GM23338 (cell line): ENCODE results near the gene ANKRD23. TPM values are rescaled to one million over a fixed set of nuclear protein-coding genes. Genes with fewer than 3 reads are reported as not detected.

Experiments used
- ATAC-seq: fragments of 200-7000 bp; cut with Tn5 transposase; 3 replicates; pipeline ENCODE4 v1.9.1; 2020
- DNase-seq: peaks from one replicate; pipeline ENCODE4 v3.0.0-alpha.2; 2015; ENCODE audit warnings: low spot score
- H2AFZ ChIP-seq: fragments of 200-600 bp; sonication (generic); 2 replicates; pipeline ENCODE4 v1.8.0; 2016; ENCODE audit warnings: antibody characterized with exemption, mild to moderate bottlenecking, moderate library complexity
- H3F3A ChIP-seq: fragments of 200-600 bp; sonication (generic); replicated peaks from 2 replicates; pipeline ENCODE4 v1.8.0; 2017; ENCODE audit warnings: antibody characterized with exemption, mixed run types, low read depth
- H3K27ac ChIP-seq: fragments of 200-600 bp; sonication (generic); 2 replicates; pipeline ENCODE4 v1.6.1; 2016; ENCODE audit warnings: low read depth
- H3K27me3 ChIP-seq: fragments of 200-600 bp; sonication (generic); 2 replicates; pipeline ENCODE4 v1.8.0; 2016; ENCODE audit warnings: mild to moderate bottlenecking, mixed run types, moderate library complexity; ENCODE audit not compliant: insufficient read depth
- H3K36me3 ChIP-seq: fragments of 200-600 bp; sonication (generic); 2 replicates; pipeline ENCODE4 v1.8.0; 2016; ENCODE audit warnings: mild to moderate bottlenecking; ENCODE audit not compliant: insufficient read depth
- H3K4me1 ChIP-seq: fragments of 200-600 bp; sonication (generic); 2 replicates; pipeline ENCODE4 v1.8.0; 2016; ENCODE audit warnings: mild to moderate bottlenecking, moderate library complexity; ENCODE audit not compliant: insufficient read depth
- H3K4me2 ChIP-seq: fragments of 200-600 bp; sonication (generic); 2 replicates; pipeline ENCODE4 v1.7.1; 2017; ENCODE audit warnings: mixed run types
- H3K4me3 ChIP-seq: fragments of 200-600 bp; sonication (generic); 2 replicates; pipeline ENCODE4 v1.6.1; 2016; ENCODE audit warnings: mixed run types
- H3K79me2 ChIP-seq: fragments of 200-600 bp; sonication (generic); replicated peaks from 2 replicates; pipeline ENCODE4 v1.8.0; 2017; ENCODE audit warnings: mild to moderate bottlenecking; ENCODE audit not compliant: insufficient read depth
- H3K9me2 ChIP-seq: fragments of 200-600 bp; sonication (generic); 2 replicates; pipeline ENCODE4 v1.8.0; 2017; ENCODE audit not compliant: insufficient read depth
- H4K20me1 ChIP-seq: fragments of 200-600 bp; sonication (generic); replicated peaks from 2 replicates; pipeline ENCODE4 v1.8.0; 2017; ENCODE audit warnings: mild to moderate bottlenecking; ENCODE audit not compliant: insufficient read depth
- H3K27ac Mint-ChIP-seq: 2 replicates; pipeline ENCODE4 v1.8.0; 2020; ENCODE audit warnings: inconsistent platforms, mild to moderate bottlenecking, moderate library complexity, mixed read lengths
- H3K27me3 Mint-ChIP-seq: 3 replicates; pipeline ENCODE4 v1.8.0; 2022; ENCODE audit warnings: low read depth, mild to moderate bottlenecking, moderate library complexity, mixed read lengths, inconsistent platforms; ENCODE audit not compliant: insufficient read depth, poor library complexity
- H3K36me3 Mint-ChIP-seq: 3 replicates; pipeline ENCODE4 v1.8.0; 2021; ENCODE audit warnings: low read depth, mild to moderate bottlenecking, inconsistent platforms, moderate library complexity, mixed read lengths
- H3K4me1 Mint-ChIP-seq: 3 replicates; pipeline ENCODE4 v1.8.0; 2020; ENCODE audit warnings: mild to moderate bottlenecking, inconsistent platforms, mixed read lengths
- H3K4me3 Mint-ChIP-seq: 3 replicates; pipeline ENCODE4 v1.8.0; 2021; ENCODE audit warnings: moderate library complexity, mild to moderate bottlenecking, inconsistent platforms, mixed read lengths
- H3K9me3 Mint-ChIP-seq: 3 replicates; pipeline ENCODE4 v1.8.0; 2020; ENCODE audit warnings: moderate library complexity, mild to moderate bottlenecking, inconsistent platforms, mixed read lengths
- CREB1 ChIP-seq: fragments of 250-450 bp; sonication (Bioruptor Pico); IDR thresholded peaks from 2 replicates; pipeline ENCODE4 v1.5.0; 2020; ENCODE audit warnings: low read depth, mild to moderate bottlenecking, moderate library complexity
- CTCF ChIP-seq, 2 experiments: fragments of 200-600 bp in 1 of 2; sonication (generic) in 1 of 2; conservative IDR thresholded peaks; 2 replicates each; pipeline versions ENCODE4 v1.5.1 to v1.6.1; 2016 to 2017; ENCODE audit warnings: antibody characterized with exemption in 2 of 2, low read depth in 2 of 2, mild to moderate bottlenecking in 2 of 2, moderate library complexity in 1 of 2
- ETS1 ChIP-seq: IDR thresholded peaks from 2 replicates; pipeline ENCODE4 v1.6.1; 2016; ENCODE audit warnings: antibody characterized with exemption
- EZH2 ChIP-seq: fragments of 200-600 bp; sonication (generic); IDR thresholded peaks from one replicate; pipeline ENCODE4 v1.8.0; 2017; ENCODE audit warnings: antibody characterized with exemption, mild to moderate bottlenecking, low read depth; ENCODE audit not compliant: unreplicated experiment
- EZH2phosphoT487 ChIP-seq: fragments of 200-600 bp; sonication (generic); IDR thresholded peaks from one replicate; pipeline ENCODE4 v1.8.1; 2018; ENCODE audit warnings: antibody characterized with exemption; ENCODE audit not compliant: unreplicated experiment
- JUNB ChIP-seq: IDR thresholded peaks from one replicate; pipeline ENCODE4 v1.6.1; 2016; ENCODE audit warnings: antibody characterized with exemption; ENCODE audit not compliant: unreplicated experiment
- NANOG ChIP-seq: IDR thresholded peaks from 2 replicates; pipeline ENCODE4 v1.6.1; 2016; ENCODE audit warnings: antibody characterized with exemption, borderline replicate concordance
- POLR2AphosphoS5 ChIP-seq: IDR thresholded peaks from 2 replicates; pipeline ENCODE4 v1.6.1; 2016; ENCODE audit warnings: antibody characterized with exemption, low read depth
- STAT1 ChIP-seq: IDR thresholded peaks from one replicate; pipeline ENCODE4 v1.6.1; 2016; ENCODE audit warnings: antibody characterized with exemption; ENCODE audit not compliant: unreplicated experiment
- ZNF114 ChIP-seq: fragments of 250-450 bp; sonication (Bioruptor Pico); IDR thresholded peaks from 2 replicates; pipeline ENCODE4 v1.5.0; 2020; ENCODE audit warnings: mild to moderate bottlenecking, moderate library complexity
- ZNF331 ChIP-seq: fragments of 250-450 bp; sonication (Bioruptor Pico); IDR thresholded peaks from 2 replicates; pipeline ENCODE4 v1.5.0; 2020; ENCODE audit warnings: low read depth, mild to moderate bottlenecking, moderate library complexity
- ZNF462 ChIP-seq: fragments of 250-450 bp; sonication (Bioruptor Pico); IDR thresholded peaks from 2 replicates; pipeline ENCODE4 v1.5.0; 2020; ENCODE audit warnings: mild to moderate bottlenecking, moderate library complexity
- polyA plus RNA-seq: library from polyadenylated mRNA; unstranded; fragments of >200 nt; fragmentation: Nextera tagmentation; extraction: Ambion mirVana; gene quantifications from 2 replicates; pipeline ENCODE4 v1.2.1, GENCODE V29; 2016
- total RNA-seq: library from RNA; depleted of rRNA; stranded (reverse); fragments of >200 nt; shearing (Covaris generic); gene quantifications from 2 replicates; pipeline ENCODE4 v1.2.3, GENCODE V29; 2014

Gene ANKRD23
- total and polyA plus RNA-seq, 2 experiments from 2014 or later = 4.0 to 5.0 TPM

GRCh38 chr2:96837575-96837974, 6.2 kb downstream of the ANKRD23 start:
- H3K79me2 ChIP-seq = no peaks in the 10 kb centered on the region
- H3K27me3 ChIP-seq = no peaks in the 10 kb centered on the region
- no peak overlapping the region for H3K27ac ChIP-seq
- ATAC-seq = no peak
- no peak overlapping the region for H3K4me3 Mint-ChIP-seq
- no peak overlapping the region for H3K4me3 ChIP-seq
- no peaks in the 10 kb centered on the region; the same call in 2 of the 3 replicates for H3K9me3 Mint-ChIP-seq
- peaks cover 11% of the 10 kb centered on the region; the same call in 1 of the 2 replicates for H4K20me1 ChIP-seq
- no peak overlapping the region for H3K27ac Mint-ChIP-seq
- H3K36me3 ChIP-seq = peaks cover 9% of the 10 kb centered on the region; the same call in 1 of the 2 replicates
- H3K27me3 Mint-ChIP-seq = peaks cover 19% of the 10 kb centered on the region
- no peak for DNase-seq
- peaks cover 34% of the 10 kb centered on the region for H3K36me3 Mint-ChIP-seq
- TF ChIP-seq CREB1 (CRISPR knock-in tag) (no peak), ZNF114 (CRISPR knock-in tag) (no peak)
- H3K4me1 Mint-ChIP-seq = peaks cover 14% of the 10 kb centered on the region
- H3F3A ChIP-seq = peaks cover 7% of the 10 kb centered on the region; the same call in 1 of the 2 replicates
- no peak overlapping the region for H2AFZ ChIP-seq
- no peak overlapping the region for H3K4me2 ChIP-seq
- H3K9me2 ChIP-seq = no peaks in the 10 kb centered on the region
- peaks cover 16% of the 10 kb centered on the region for H3K4me1 ChIP-seq

GRCh38 chr2:96835830-96836229, 8.0 kb downstream of the ANKRD23 start:
- DNase-seq = no peak
- no peak for TF ChIP-seq EZH2phosphoT487
- TF ChIP-seq POLR2AphosphoS5 = no peak
- TF ChIP-seq STAT1 = no peak
- TF ChIP-seq JUNB = no peak
- no peak for TF ChIP-seq ETS1
- no peak for TF ChIP-seq NANOG
- TF ChIP-seq ZNF331 = no peak
- no peak for TF ChIP-seq CTCF (conservative IDR thresholded peaks at IDR 0.05; ENCODE audit: low read depth in 2 of 2)
- TF ChIP-seq ZNF462 (CRISPR knock-in tag) = no peak
- no peak for TF ChIP-seq EZH2
- TF ChIP-seq ZNF114 (CRISPR knock-in tag) = no peak

More at GRCh38 chr2:96835830-96836229, 8.0 kb downstream of the ANKRD23 start:
- peaks cover 21% of the 10 kb centered on the region; the same call in 1 of the 2 replicates for H3F3A ChIP-seq
- peaks cover 11% of the 10 kb centered on the region for H4K20me1 ChIP-seq
- no peak overlapping the region for H3K27ac Mint-ChIP-seq
- no peaks in the 10 kb centered on the region for H3K27me3 ChIP-seq
- H3K4me1 ChIP-seq = peaks cover 24% of the 10 kb centered on the region
- H3K4me3 ChIP-seq = no peak overlapping the region
- no peak overlapping the region for H2AFZ ChIP-seq
- peaks cover 18% of the 10 kb centered on the region; the same call in 1 of the 2 replicates for H3K36me3 ChIP-seq
- H3K9me3 Mint-ChIP-seq = no peaks in the 10 kb centered on the region; the same call in 2 of the 3 replicates
- H3K9me2 ChIP-seq = no peaks in the 10 kb centered on the region
- ATAC-seq = no peak
- H3K36me3 Mint-ChIP-seq = peaks cover 49% of the 10 kb centered on the region
- H3K4me3 Mint-ChIP-seq = no peak overlapping the region
- no peaks in the 10 kb centered on the region for H3K79me2 ChIP-seq
- peaks cover 19% of the 10 kb centered on the region for H3K27me3 Mint-ChIP-seq
- peaks cover 25% of the 10 kb centered on the region for H3K4me1 Mint-ChIP-seq
- H3K27ac ChIP-seq = no peak overlapping the region
- H3K4me2 ChIP-seq = no peak overlapping the region
